Measurements from ENCODE around the gene COL6A2. TPM values are rescaled to one million over a fixed set of nuclear protein-coding genes. Genes with fewer than 3 reads are reported as not detected.

Gene COL6A2
- total and polyA plus RNA-seq, 2 donors (not counting 1 experiment from before 2014, with no cell fraction given) = 1.2 to 2.1 TPM

DNA sequence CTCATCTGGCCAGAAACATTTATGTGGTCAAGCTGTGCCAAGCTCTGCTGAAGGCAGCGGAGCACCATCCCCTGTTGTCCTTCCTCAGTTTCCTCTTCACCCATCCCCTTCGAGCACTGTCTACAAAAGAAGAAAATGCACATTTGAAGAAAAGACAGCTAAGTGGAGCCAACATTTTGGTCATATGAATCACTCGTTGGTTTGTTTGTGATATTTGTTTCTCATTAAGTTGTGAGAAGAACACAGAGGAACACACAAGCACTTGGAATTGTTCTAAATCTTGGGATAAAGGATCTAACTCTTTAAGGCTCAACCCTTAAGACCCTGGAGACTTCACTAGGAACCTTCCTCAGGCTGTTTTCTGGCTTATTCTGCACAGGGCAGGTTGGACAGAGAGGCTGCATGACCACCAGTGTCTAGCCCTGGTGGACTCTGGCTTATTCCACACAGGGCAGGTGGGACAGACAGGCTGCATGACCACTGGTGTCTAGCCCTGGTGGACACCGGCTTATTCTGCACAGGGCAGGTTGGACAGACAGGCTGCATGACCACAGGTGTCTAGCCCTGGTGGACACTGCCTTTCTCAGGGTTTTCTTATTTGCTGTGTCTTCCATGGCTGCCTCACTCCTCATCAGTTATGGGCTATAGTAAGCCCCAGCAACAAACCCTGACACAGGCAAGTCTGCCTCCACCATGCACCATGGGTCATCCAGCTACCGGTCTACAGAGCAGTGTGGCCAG lies 35.3 kb upstream of the COL6A2 start:
- Mint-ChIP-seq H3K4me1 (no peaks in the 10 kb centered on the region), H3K27me3 (peaks cover 53% of the 10 kb centered on the region), H3K9me3 (ENCODE audit: insufficient read depth) (peaks cover 13% of the 10 kb centered on the region), H3K27ac (no peak overlapping the region), H3K4me3 (no peak overlapping the region)
- Histone ChIP-seq H3K4me3 (ENCODE audit: control extremely low read depth in 1 of 5, extremely low read depth in 1 of 5, insufficient read depth in 1 of 5, low read depth in 2 of 5, low read length in 4 of 5) (no peak overlapping the region), H2AFZ (ENCODE audit: insufficient read depth, low read depth, low read length, poor library complexity, severe bottlenecking) (no peak overlapping the region), H3K79me2 (ENCODE audit: control insufficient read depth, insufficient read depth, low read length) (no peaks in the 10 kb centered on the region), H3K9me3 (ENCODE audit: control extremely low read depth in 1 of 3, control insufficient read depth in 2 of 3, insufficient read depth in 1 of 3, low read length in 2 of 3) (peaks cover 0 to 58% (median 9%) of the 10 kb centered on the region in 3 donors), H3K9ac (ENCODE audit: low read length) (no peak overlapping the region), H3K4me2 (replicated peaks; ENCODE audit: low read depth, low read length, poor library complexity, severe bottlenecking) (no peak overlapping the region), H4K20me1 (ENCODE audit: control insufficient read depth, insufficient read depth, low read length, poor library complexity, severe bottlenecking) (no peaks in the 10 kb centered on the region), H3K27ac (ENCODE audit: low read length in 2 of 2) (no peak overlapping the region), H3K36me3 (replicated peaks in 1 of 2; ENCODE audit: control extremely low read depth in 1 of 2, control insufficient read depth in 1 of 2, extremely low read depth in 1 of 2, insufficient read depth in 2 of 2, low read length in 1 of 2) (no peaks in the 10 kb centered on the region), H3K4me1 (ENCODE audit: control insufficient read depth in 2 of 2, insufficient read depth in 2 of 2, low read length in 2 of 2) (no peaks in the 10 kb centered on the region), H3K27me3 (replicated peaks in 1 of 4; ENCODE audit: control extremely low read depth in 1 of 4, control insufficient read depth in 3 of 4, insufficient read depth in 4 of 4, low read length in 3 of 4) (peaks cover 0 to 38% (median 8%) of the 10 kb centered on the region in 4 experiments)
- TF ChIP-seq EZH2 (IDR thresholded peaks at IDR 0.05; ENCODE audit: borderline replicate concordance, insufficient read depth, low read depth, low read length, poor library complexity, severe bottlenecking) = no peak
- TF ChIP-seq, protein P1, sequence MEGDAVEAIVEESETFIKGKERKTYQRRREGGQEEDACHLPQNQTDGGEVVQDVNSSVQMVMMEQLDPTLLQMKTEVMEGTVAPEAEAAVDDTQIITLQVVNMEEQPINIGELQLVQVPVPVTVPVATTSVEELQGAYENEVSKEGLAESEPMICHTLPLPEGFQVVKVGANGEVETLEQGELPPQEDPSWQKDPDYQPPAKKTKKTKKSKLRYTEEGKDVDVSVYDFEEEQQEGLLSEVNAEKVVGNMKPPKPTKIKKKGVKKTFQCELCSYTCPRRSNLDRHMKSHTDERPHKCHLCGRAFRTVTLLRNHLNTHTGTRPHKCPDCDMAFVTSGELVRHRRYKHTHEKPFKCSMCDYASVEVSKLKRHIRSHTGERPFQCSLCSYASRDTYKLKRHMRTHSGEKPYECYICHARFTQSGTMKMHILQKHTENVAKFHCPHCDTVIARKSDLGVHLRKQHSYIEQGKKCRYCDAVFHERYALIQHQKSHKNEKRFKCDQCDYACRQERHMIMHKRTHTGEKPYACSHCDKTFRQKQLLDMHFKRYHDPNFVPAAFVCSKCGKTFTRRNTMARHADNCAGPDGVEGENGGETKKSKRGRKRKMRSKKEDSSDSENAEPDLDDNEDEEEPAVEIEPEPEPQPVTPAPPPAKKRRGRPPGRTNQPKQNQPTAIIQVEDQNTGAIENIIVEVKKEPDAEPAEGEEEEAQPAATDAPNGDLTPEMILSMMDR (IDR thresholded peaks at IDR 0.05) = no peak
- ATAC-seq (ENCODE audit: low read depth) (no peak), DNase-seq (no peak)
- intact Hi-C loops (cut with micrococcal nuclease) = no loop called here
- CTCF ChIA-PET = no interaction called here
- 81% methylated on average over 3 of the region's 5 CpGs for WGBS (ENCODE audit: insufficient coverage)
- POLR2A ChIA-PET = no interaction called here

DNA sequence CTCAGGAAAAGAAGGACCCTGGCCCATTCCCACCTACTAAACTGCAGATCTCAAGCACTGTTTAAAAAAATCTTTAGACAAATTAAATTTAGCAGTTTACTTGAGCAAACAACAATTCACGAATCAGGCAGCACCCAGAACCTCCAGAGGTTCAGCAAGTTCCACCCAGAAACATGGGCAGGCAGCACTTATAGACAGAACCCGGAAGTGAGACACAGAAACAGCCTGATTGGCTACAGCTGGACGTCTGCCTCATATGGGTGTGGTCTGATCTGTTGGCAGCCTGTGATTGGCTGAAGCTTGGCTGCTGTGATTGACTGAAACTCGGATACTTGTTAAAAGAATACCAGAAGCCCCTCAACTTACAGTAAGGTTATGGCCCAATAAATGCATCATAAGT lies 34.7 kb upstream of the COL6A2 start:
- H4K20me1 ChIP-seq (ENCODE audit: control insufficient read depth, insufficient read depth, low read length, poor library complexity, severe bottlenecking) = no peaks in the 10 kb centered on the region
- no peaks in the 10 kb centered on the region for H3K79me2 ChIP-seq (ENCODE audit: control insufficient read depth, insufficient read depth, low read length)
- no peak for TF ChIP-seq EZH2 (IDR thresholded peaks at IDR 0.05; ENCODE audit: borderline replicate concordance, insufficient read depth, low read depth, low read length, poor library complexity, severe bottlenecking)
- TF ChIP-seq, protein P1 (IDR thresholded peaks at IDR 0.05) = no peak
- H3K9me3 Mint-ChIP-seq (ENCODE audit: insufficient read depth) = peaks cover 13% of the 10 kb centered on the region
- H3K4me2 ChIP-seq (replicated peaks; ENCODE audit: low read depth, low read length, poor library complexity, severe bottlenecking) = no peak overlapping the region
- H3K9ac ChIP-seq (ENCODE audit: low read length) = no peak overlapping the region
- DNase-seq (no peak), ATAC-seq (ENCODE audit: low read depth) (no peak)
- H3K4me1 ChIP-seq (ENCODE audit: control insufficient read depth in 2 of 2, insufficient read depth in 2 of 2, low read length in 2 of 2) = no peaks in the 10 kb centered on the region
- H3K4me3 Mint-ChIP-seq = no peak overlapping the region
- no peak overlapping the region for H2AFZ ChIP-seq (ENCODE audit: insufficient read depth, low read depth, low read length, poor library complexity, severe bottlenecking)
- H3K27me3 ChIP-seq (replicated peaks in 1 of 4; ENCODE audit: control extremely low read depth in 1 of 4, control insufficient read depth in 3 of 4, insufficient read depth in 4 of 4, low read length in 3 of 4) = peaks cover 0 to 38% (median 8%) of the 10 kb centered on the region in 4 experiments
- WGBS (ENCODE audit: insufficient coverage) = 85% methylated on average over 2 of the region's 4 CpGs
- no peak overlapping the region for H3K27ac Mint-ChIP-seq
- ChIA-PET POLR2A (no interaction called here), CTCF (no interaction called here)
- no peaks in the 10 kb centered on the region for H3K36me3 ChIP-seq (replicated peaks in 1 of 2; ENCODE audit: control extremely low read depth in 1 of 2, control insufficient read depth in 1 of 2, extremely low read depth in 1 of 2, insufficient read depth in 2 of 2, low read length in 1 of 2)
- intact Hi-C loops (cut with micrococcal nuclease) = no loop called here
- H3K9me3 ChIP-seq (ENCODE audit: control extremely low read depth in 1 of 3, control insufficient read depth in 2 of 3, insufficient read depth in 1 of 3, low read length in 2 of 3) = peaks cover 0 to 54% (median 9%) of the 10 kb centered on the region in 3 donors
- no peak overlapping the region for H3K4me3 ChIP-seq (ENCODE audit: control extremely low read depth in 1 of 5, extremely low read depth in 1 of 5, insufficient read depth in 1 of 5, low read depth in 2 of 5, low read length in 4 of 5)
- no peak overlapping the region for H3K27ac ChIP-seq (ENCODE audit: low read length in 2 of 2)
- peaks cover 53% of the 10 kb centered on the region for H3K27me3 Mint-ChIP-seq
- H3K4me1 Mint-ChIP-seq = no peaks in the 10 kb centered on the region

Data from B cell (primary cell).